ENCODE data around the gene SPA17.
A peak's percentile ranks its signal among the peaks of the same experiment; 100 is the strongest.

The SPA17 gene

GRCh38 chr11:124724979-124725718, 51.4 kb downstream of the SPA17 start:
- no peak for DNase-seq (ENCODE audit: low spot score)

- peak; percentile 64 for DNase-seq (ENCODE audit: low spot score)
Observed at GRCh38 chr11:124725719-124726105, 52.0 kb downstream of the SPA17 start.

- DNase-seq (ENCODE audit: low spot score), result no peak
Observed at GRCh38 chr11:124727474-124727873, 53.8 kb downstream of the SPA17 start.

GRCh38 chr11:124728134-124728533, 54.4 kb downstream of the SPA17 start:
- no peak for DNase-seq (ENCODE audit: low spot score)

GRCh38 chr11:124729571-124729970, 55.9 kb downstream of the SPA17 start:
- DNase-seq (ENCODE audit: low spot score), result no peak

- no peak for DNase-seq (ENCODE audit: low spot score)
Observed at GRCh38 chr11:124732230-124732629, 58.5 kb downstream of the SPA17 start.

- DNase-seq (ENCODE audit: low spot score), result no peak
Observed at GRCh38 chr11:124736736-124737135, 63.0 kb downstream of the SPA17 start.

- DNase-seq (ENCODE audit: low spot score), result no peak
Observed at GRCh38 chr11:124737638-124738305, 64.1 kb downstream of the SPA17 start.

- no peak for DNase-seq (ENCODE audit: low spot score)
Observed at GRCh38 chr11:124738713-124739478, 65.2 kb downstream of the SPA17 start.

- peak; percentile 98 for DNase-seq (ENCODE audit: low spot score)
Observed at GRCh38 chr11:124739479-124740276, 66.0 kb downstream of the SPA17 start, which contains the start of gene NRGN. TSS of gene NRGN (plus strand) at chr11:124739942. CDS start at chr11:124740085, 143 bp downstream.

GRCh38 chr11:124740277-124740882, 66.7 kb downstream of the SPA17 start:
- DNase-seq (ENCODE audit: low spot score), result no peak

- no peak for DNase-seq (ENCODE audit: low spot score)
Observed at GRCh38 chr11:124742555-124742954, 68.9 kb downstream of the SPA17 start.

- no peak for DNase-seq (ENCODE audit: low spot score)
Observed at GRCh38 chr11:124743050-124743449, 69.3 kb downstream of the SPA17 start.

- no peak for DNase-seq (ENCODE audit: low spot score)
Observed at GRCh38 chr11:124745270-124745834, 71.6 kb downstream of the SPA17 start.

- DNase-seq (ENCODE audit: low spot score), result no peak
Observed at GRCh38 chr11:124745835-124746620, 72.3 kb downstream of the SPA17 start.

- DNase-seq (ENCODE audit: low spot score), result peak; percentile 96
Observed at GRCh38 chr11:124746621-124747243, 73.0 kb downstream of the SPA17 start.
